Stimulated activated effector memory CD8-positive, alpha-beta T cell treated with anti-CD3 and anti-CD28 coated beads, Interleukin-12 subunit alpha, Interleukin-12 subunit beta, amount 100 ng/mL, for 72 hours (primary cell): ENCODE measurements around the gene STUB1.

Experiments
- ATAC-seq: fragments of 150-1000 bp; cut with Tn5 transposase; 2 replicates; pipeline ENCODE4 v1.10.0; 2021
- DNase-seq, 2 donors: peaks; one replicate each; pipeline ENCODE4 v3.0.0; 2021 to 2022; ENCODE audit warnings: low spot score in 2 of 2
- H3K27ac Mint-ChIP-seq: one replicate; pipeline ENCODE4 v1.8.0; 2022; ENCODE audit warnings: mild to moderate bottlenecking, mixed read lengths
- H3K36me3 Mint-ChIP-seq: one replicate; pipeline ENCODE4 v1.8.0; 2022; ENCODE audit warnings: mild to moderate bottlenecking, mixed read lengths
- H3K4me1 Mint-ChIP-seq: one replicate; pipeline ENCODE4 v1.8.0; 2022; ENCODE audit warnings: mixed read lengths
- H3K4me3 Mint-ChIP-seq: one replicate; pipeline ENCODE4 v1.8.0; 2022; ENCODE audit warnings: mild to moderate bottlenecking, mixed read lengths
- H3K9me3 Mint-ChIP-seq: one replicate; pipeline ENCODE4 v1.8.0; 2022; ENCODE audit warnings: mixed read lengths

Gene STUB1

GRCh38 chr16:640614-641013 is 39.6 kb upstream of the STUB1 start:
- no peak for ATAC-seq
- no peak overlapping the region for H3K27ac Mint-ChIP-seq
- H3K4me1 Mint-ChIP-seq: peaks cover 28% of the 10 kb centered on the region

GRCh38 chr16:641326-642188 is 38.7 kb upstream of the STUB1 start, which contains the start of gene MCRIP2:
TSS of gene MCRIP2 (plus strand) at chr16:641828. CDS start at chr16:641992, 164 bp downstream.
- peak within 1 kb of the TSS; percentile 74 for H3K4me3 Mint-ChIP-seq
- H3K4me1 Mint-ChIP-seq: peaks cover 25% of the 10 kb centered on the region
- peaks cover 24% of the 10 kb centered on the region for H3K36me3 Mint-ChIP-seq
- DNase-seq: peak; percentile 72 to 90
- ATAC-seq: peak; percentile 68
- H3K9me3 Mint-ChIP-seq: no peaks in the 10 kb centered on the region
- peak within 1 kb of the TSS; percentile 86 for H3K27ac Mint-ChIP-seq

More at GRCh38 chr16:640614-641013, 39.6 kb upstream of the STUB1 start:
- Mint-ChIP-seq H3K4me3 (peak overlapping the region; percentile 49), H3K36me3 (peaks cover 30% of the 10 kb centered on the region), H3K9me3 (no peaks in the 10 kb centered on the region)
- no peak for DNase-seq

GRCh38 chr16:642189-643049 is 37.8 kb upstream of the STUB1 start:
- H3K4me1 Mint-ChIP-seq: peaks cover 22% of the 10 kb centered on the region
- H3K36me3 Mint-ChIP-seq: peaks cover 17% of the 10 kb centered on the region
- ATAC-seq (peak; percentile 52), DNase-seq (peak in 1 of 2 donors; percentile 71)
- H3K27ac Mint-ChIP-seq: peak overlapping the region; percentile 86
- H3K9me3 Mint-ChIP-seq: no peaks in the 10 kb centered on the region
- H3K4me3 Mint-ChIP-seq: peak overlapping the region; percentile 74

- DNase-seq (no peak), ATAC-seq (no peak)
- Mint-ChIP-seq H3K36me3 (peaks cover 17% of the 10 kb centered on the region), H3K4me1 (peaks cover 24% of the 10 kb centered on the region), H3K27ac (peak overlapping the region; percentile 86), H3K9me3 (no peaks in the 10 kb centered on the region), H3K4me3 (peak overlapping the region; percentile 74)
Observed at GRCh38 chr16:643050-643368, 37.2 kb upstream of the STUB1 start.

- peak overlapping the region; percentile 86 for H3K27ac Mint-ChIP-seq
- ATAC-seq (no peak), DNase-seq (no peak)
- peak overlapping the region; percentile 74 for H3K4me3 Mint-ChIP-seq
- no peaks in the 10 kb centered on the region for H3K9me3 Mint-ChIP-seq
- H3K4me1 Mint-ChIP-seq: peaks cover 31% of the 10 kb centered on the region
- peaks cover 17% of the 10 kb centered on the region for H3K36me3 Mint-ChIP-seq
Observed at GRCh38 chr16:644556-644955, 35.7 kb upstream of the STUB1 start.

GRCh38 chr16:645852-646678 is 34.1 kb upstream of the STUB1 start:
- Mint-ChIP-seq H3K4me3 (no peak overlapping the region), H3K27ac (no peak overlapping the region), H3K9me3 (no peaks in the 10 kb centered on the region), H3K36me3 (peaks cover 23% of the 10 kb centered on the region), H3K4me1 (peaks cover 37% of the 10 kb centered on the region)
- DNase-seq (no peak), ATAC-seq (no peak)

- H3K4me3 Mint-ChIP-seq: peak overlapping the region; percentile 29
- H3K4me1 Mint-ChIP-seq: peaks cover 37% of the 10 kb centered on the region
- ATAC-seq: no peak
Observed at GRCh38 chr16:646679-647172, 33.5 kb upstream of the STUB1 start.

GRCh38 chr16:647173-647902 is 32.9 kb upstream of the STUB1 start:
- DNase-seq (no peak), ATAC-seq (no peak)
- H3K36me3 Mint-ChIP-seq: peaks cover 26% of the 10 kb centered on the region
- H3K4me1 Mint-ChIP-seq: peaks cover 37% of the 10 kb centered on the region
- peak overlapping the region; percentile 75 for H3K4me3 Mint-ChIP-seq
- H3K27ac Mint-ChIP-seq: peak overlapping the region; percentile 74
- H3K9me3 Mint-ChIP-seq: no peaks in the 10 kb centered on the region

More at GRCh38 chr16:646679-647172, 33.5 kb upstream of the STUB1 start:
- Mint-ChIP-seq H3K27ac (no peak overlapping the region), H3K36me3 (peaks cover 26% of the 10 kb centered on the region), H3K9me3 (no peaks in the 10 kb centered on the region)
- DNase-seq: no peak

- ATAC-seq (peak; percentile 25), DNase-seq (peak in 1 of 2 donors; percentile 67)
- Mint-ChIP-seq H3K36me3 (peaks cover 26% of the 10 kb centered on the region), H3K4me3 (peak overlapping the region; percentile 75), H3K9me3 (no peaks in the 10 kb centered on the region), H3K4me1 (peaks cover 37% of the 10 kb centered on the region), H3K27ac (peak overlapping the region; percentile 74)
Observed at GRCh38 chr16:648071-648780, 32.0 kb upstream of the STUB1 start.

GRCh38 chr16:648781-649589 is 31.2 kb upstream of the STUB1 start, which contains the start of gene WDR90:
TSS of gene WDR90 (plus strand) at chr16:649365. CDS start at chr16:649417, 52 bp downstream.
- Mint-ChIP-seq H3K27ac (peak within 1 kb of the TSS; percentile 74), H3K9me3 (no peaks in the 10 kb centered on the region), H3K36me3 (peaks cover 19% of the 10 kb centered on the region), H3K4me3 (peak within 1 kb of the TSS; percentile 75), H3K4me1 (peaks cover 30% of the 10 kb centered on the region)
- ATAC-seq (peak; percentile 93), DNase-seq (peak; percentile 85 to 96)

GRCh38 chr16:649631-650030 is 30.6 kb upstream of the STUB1 start:
- DNase-seq (no peak), ATAC-seq (peak; percentile 37)
- peaks cover 24% of the 10 kb centered on the region for H3K4me1 Mint-ChIP-seq
- peaks cover 13% of the 10 kb centered on the region for H3K36me3 Mint-ChIP-seq
- peak overlapping the region; percentile 75 for H3K4me3 Mint-ChIP-seq
- H3K27ac Mint-ChIP-seq: peak overlapping the region; percentile 63
- no peaks in the 10 kb centered on the region for H3K9me3 Mint-ChIP-seq

GRCh38 chr16:651844-652243 is 28.4 kb upstream of the STUB1 start:
- Mint-ChIP-seq H3K27ac (no peak overlapping the region), H3K4me1 (peaks cover 16% of the 10 kb centered on the region), H3K36me3 (peaks cover 10% of the 10 kb centered on the region), H3K9me3 (no peaks in the 10 kb centered on the region), H3K4me3 (no peak overlapping the region)
- ATAC-seq: no peak
- DNase-seq: no peak
